ENCODE measurements around the gene TMEM106C. TPM values are rescaled to one million over a fixed set of nuclear protein-coding genes. Genes with fewer than 3 reads are reported as not detected.

Gene TMEM106C
- total RNA-seq, 1 donor from 2014 or later, result 24.0 TPM

- DNase-seq, result no peak
- no peaks in the 10 kb centered on the region for H3K4me1 Mint-ChIP-seq (ENCODE audit: low read depth, unreplicated experiment)
- H3K4me3 Mint-ChIP-seq (ENCODE audit: unreplicated experiment), result no peak overlapping the region
- H3K27me3 Mint-ChIP-seq (ENCODE audit: unreplicated experiment), result peaks cover 11% of the 10 kb centered on the region
- no peak for TF ChIP-seq CTCF (IDR thresholded peaks at IDR 0.05; ENCODE audit: partially characterized antibody, unreplicated experiment)
- no peak overlapping the region for H3K27ac Mint-ChIP-seq (ENCODE audit: unreplicated experiment)
- H3K9me3 Mint-ChIP-seq (ENCODE audit: unreplicated experiment), result peaks cover 14% of the 10 kb centered on the region
- H3K36me3 Mint-ChIP-seq (ENCODE audit: unreplicated experiment), result no peaks in the 10 kb centered on the region
Measured at GRCh38 chr12:47980779-47981495, 17.5 kb downstream of the TMEM106C start.

GRCh38 chr12:47981496-47982260 lies 18.3 kb downstream of the TMEM106C start:
- Mint-ChIP-seq H3K27me3 (ENCODE audit: unreplicated experiment) (peaks cover 11% of the 10 kb centered on the region), H3K4me3 (ENCODE audit: unreplicated experiment) (no peak overlapping the region), H3K27ac (ENCODE audit: unreplicated experiment) (no peak overlapping the region), H3K4me1 (ENCODE audit: low read depth, unreplicated experiment) (no peaks in the 10 kb centered on the region), H3K9me3 (ENCODE audit: unreplicated experiment) (peaks cover 16% of the 10 kb centered on the region), H3K36me3 (ENCODE audit: unreplicated experiment) (no peaks in the 10 kb centered on the region)
- DNase-seq, result no peak
- no peak for TF ChIP-seq CTCF (IDR thresholded peaks at IDR 0.05; ENCODE audit: partially characterized antibody, unreplicated experiment)

GRCh38 chr12:47982311-47982710 lies 18.9 kb downstream of the TMEM106C start:
- peaks cover 11% of the 10 kb centered on the region for H3K27me3 Mint-ChIP-seq (ENCODE audit: unreplicated experiment)
- DNase-seq, result no peak
- H3K27ac Mint-ChIP-seq (ENCODE audit: unreplicated experiment), result no peak overlapping the region
- H3K36me3 Mint-ChIP-seq (ENCODE audit: unreplicated experiment), result no peaks in the 10 kb centered on the region
- H3K9me3 Mint-ChIP-seq (ENCODE audit: unreplicated experiment), result peaks cover 16% of the 10 kb centered on the region
- TF ChIP-seq CTCF (IDR thresholded peaks at IDR 0.05; ENCODE audit: partially characterized antibody, unreplicated experiment), result no peak
- no peaks in the 10 kb centered on the region for H3K4me1 Mint-ChIP-seq (ENCODE audit: low read depth, unreplicated experiment)
- no peak overlapping the region for H3K4me3 Mint-ChIP-seq (ENCODE audit: unreplicated experiment)

- Mint-ChIP-seq H3K27me3 (ENCODE audit: unreplicated experiment) (peaks cover 8% of the 10 kb centered on the region), H3K9me3 (ENCODE audit: unreplicated experiment) (peaks cover 12% of the 10 kb centered on the region), H3K36me3 (ENCODE audit: unreplicated experiment) (no peaks in the 10 kb centered on the region), H3K4me1 (ENCODE audit: low read depth, unreplicated experiment) (peaks cover under 1% of the 10 kb centered on the region), H3K27ac (ENCODE audit: unreplicated experiment) (no peak overlapping the region), H3K4me3 (ENCODE audit: unreplicated experiment) (no peak overlapping the region)
- TF ChIP-seq CTCF (IDR thresholded peaks at IDR 0.05; ENCODE audit: partially characterized antibody, unreplicated experiment), result no peak
- DNase-seq, result no peak
Measured at GRCh38 chr12:47982770-47983169, 19.4 kb downstream of the TMEM106C start.
